GM18511 (cell line): ENCODE results near the gene COL18A1.
"Not testable (repeated sequence)": the region's sequence is repeated elsewhere in the genome, so short reads cannot be mapped to it uniquely, and the experiment has no call there.

Source experiments
- ATAC-seq: cut with Tn5 transposase; IDR thresholded peaks from one replicate; pipeline ENCODE4 v1.9.1; 2021; ENCODE audit warnings: mild to moderate bottlenecking, moderate library complexity; ENCODE audit not compliant: unreplicated experiment

The COL18A1 gene

GRCh38 chr21:45552696-45553391 lies 147.9 kb downstream of the COL18A1 start:
- no peak for ATAC-seq

- no peak for ATAC-seq
Measured at GRCh38 chr21:45554477-45555175, 149.7 kb downstream of the COL18A1 start.

- ATAC-seq, result no peak
Measured at GRCh38 chr21:45555251-45555556, 150.2 kb downstream of the COL18A1 start.

GRCh38 chr21:45555557-45556301 lies 150.8 kb downstream of the COL18A1 start:
- no peak for ATAC-seq

GRCh38 chr21:45556302-45556644 lies 151.3 kb downstream of the COL18A1 start:
- ATAC-seq, result no peak

- ATAC-seq, result no peak
Measured at GRCh38 chr21:45556645-45557615, 152.0 kb downstream of the COL18A1 start.

GRCh38 chr21:45557616-45558043 lies 152.7 kb downstream of the COL18A1 start:
- no peak for ATAC-seq

GRCh38 chr21:45558044-45558721 lies 153.2 kb downstream of the COL18A1 start:
- no peak for ATAC-seq

- ATAC-seq, result no peak
Measured at GRCh38 chr21:45559216-45560105, 154.5 kb downstream of the COL18A1 start.

GRCh38 chr21:45560106-45561021 lies 155.4 kb downstream of the COL18A1 start:
- ATAC-seq, result no peak

- ATAC-seq, result not testable (repeated sequence)
Measured at GRCh38 chr21:45561241-45561640, 156.3 kb downstream of the COL18A1 start.

GRCh38 chr21:45562402-45562801 lies 157.4 kb downstream of the COL18A1 start:
- no peak for ATAC-seq

- ATAC-seq, result no peak
Measured at GRCh38 chr21:45562965-45563364, 158.0 kb downstream of the COL18A1 start.
